Esophagus mucosa (tissue), 1 donor: Measurements from ENCODE around the gene ALS2. TPM values are rescaled to one million over a fixed set of nuclear protein-coding genes. Genes with fewer than 3 reads are reported as not detected.

Experiments used
- ATAC-seq: fragments of 200-7000 bp; cut with Tn5 transposase; one replicate; pipeline ENCODE4 v1.9.1; 2020
- total RNA-seq: library from RNA; stranded (reverse); gene quantifications from one replicate; pipeline ENCODE4 v1.2.4, GENCODE V29; 2023
- donor health status: DM: yes; HTN: yes; CAD: no.

ALS2 gene
- total RNA-seq, 1 donor from 2014 or later: 8.5 TPM

DNA sequence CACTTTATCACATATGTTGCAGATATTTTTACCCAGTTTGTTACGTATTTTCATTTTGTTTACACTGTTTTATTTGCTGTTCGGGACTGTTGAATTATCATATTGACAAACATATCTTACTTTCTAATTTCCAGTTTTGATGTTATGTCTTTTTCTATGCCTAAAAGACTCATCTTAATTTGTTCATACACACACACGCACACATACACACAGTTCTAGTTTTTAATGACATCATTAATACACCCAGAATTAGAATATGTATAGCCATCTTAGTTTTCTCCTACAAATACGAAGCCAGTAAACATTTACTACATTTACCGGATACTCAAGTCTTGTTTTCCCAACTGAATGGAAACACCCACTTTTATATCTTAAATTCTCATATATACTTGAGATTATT, 29.2 kb downstream of the ALS2 start:
- ATAC-seq: no peak

DNA sequence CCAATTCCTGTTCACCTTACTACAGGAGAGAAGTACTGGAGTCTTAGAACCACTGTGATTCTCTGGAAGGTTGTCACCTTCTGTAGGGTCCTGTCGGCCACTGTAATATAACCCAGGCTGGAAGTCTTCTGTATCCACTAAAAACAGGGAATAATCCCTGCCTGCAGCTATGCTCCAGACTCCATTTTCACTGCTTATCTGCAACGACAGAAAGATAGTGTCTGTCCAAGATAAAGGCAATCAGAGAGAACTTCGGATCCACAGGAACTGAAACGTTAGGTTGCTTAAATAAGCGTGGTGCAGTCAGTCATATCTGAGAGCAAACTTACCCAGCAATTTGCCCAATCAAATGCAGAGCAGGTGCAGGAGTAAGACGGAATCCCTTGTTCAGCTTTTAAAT, 34.2 kb downstream of the ALS2 start:
- no peak for ATAC-seq

DNA sequence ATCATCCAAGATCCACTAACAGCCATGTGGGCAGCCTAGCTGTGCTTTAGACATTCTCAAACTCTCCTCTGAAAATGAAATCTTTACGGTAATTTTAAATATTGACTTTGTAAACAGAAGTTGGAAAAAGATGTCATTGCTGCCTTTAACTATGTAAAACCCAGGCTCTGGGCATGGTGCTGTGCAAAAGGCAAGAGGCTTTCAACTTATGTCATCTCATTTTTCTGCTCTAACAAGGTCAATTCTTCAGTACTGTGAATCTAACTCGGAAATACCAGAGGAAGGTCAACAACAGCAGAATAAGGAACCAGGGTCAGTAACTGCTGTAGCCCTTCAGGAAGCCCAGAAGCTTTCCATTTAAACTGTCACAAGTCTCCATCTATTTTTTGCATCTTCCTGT, 45.2 kb downstream of the ALS2 start:
- ATAC-seq: no peak

DNA sequence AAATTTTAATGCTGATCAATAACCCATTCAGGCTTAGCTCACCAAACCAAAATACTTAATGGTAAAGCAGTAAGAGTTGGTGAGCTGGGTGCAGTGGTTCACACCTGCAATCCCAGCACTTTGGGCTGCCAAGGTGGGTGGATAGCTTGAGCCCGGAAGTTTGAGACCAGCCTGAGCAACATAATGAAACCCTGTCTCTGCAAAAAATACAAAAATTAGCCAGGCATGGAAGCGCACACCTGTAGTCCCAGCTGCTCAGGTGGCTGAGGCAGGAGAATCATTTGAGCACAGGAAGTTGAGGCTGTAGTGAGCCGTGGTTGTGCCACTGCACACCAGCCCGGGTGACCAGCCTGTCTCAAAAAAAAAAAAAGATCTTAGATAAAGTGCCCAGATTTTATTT, 46.6 kb downstream of the ALS2 start:
- ATAC-seq: no peak

DNA sequence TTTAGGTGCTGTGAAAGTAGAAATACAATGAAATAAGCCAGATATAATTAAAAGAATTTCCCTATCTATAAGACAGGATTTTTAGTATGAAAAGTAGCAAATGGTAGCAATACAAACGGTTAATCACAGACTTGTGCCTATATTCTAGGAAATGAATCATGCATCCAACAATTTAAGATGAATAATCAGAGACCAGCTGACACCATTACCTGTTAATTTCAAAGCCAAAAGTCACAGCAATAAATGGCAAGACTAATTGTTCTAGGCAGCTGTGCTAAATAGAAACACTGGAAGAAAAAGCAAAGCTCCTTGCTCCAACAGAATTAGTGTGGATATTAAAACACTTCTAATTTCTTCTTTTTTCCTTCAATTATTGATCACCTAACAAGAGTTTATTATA, 47.2 kb downstream of the ALS2 start:
- no peak for ATAC-seq

DNA sequence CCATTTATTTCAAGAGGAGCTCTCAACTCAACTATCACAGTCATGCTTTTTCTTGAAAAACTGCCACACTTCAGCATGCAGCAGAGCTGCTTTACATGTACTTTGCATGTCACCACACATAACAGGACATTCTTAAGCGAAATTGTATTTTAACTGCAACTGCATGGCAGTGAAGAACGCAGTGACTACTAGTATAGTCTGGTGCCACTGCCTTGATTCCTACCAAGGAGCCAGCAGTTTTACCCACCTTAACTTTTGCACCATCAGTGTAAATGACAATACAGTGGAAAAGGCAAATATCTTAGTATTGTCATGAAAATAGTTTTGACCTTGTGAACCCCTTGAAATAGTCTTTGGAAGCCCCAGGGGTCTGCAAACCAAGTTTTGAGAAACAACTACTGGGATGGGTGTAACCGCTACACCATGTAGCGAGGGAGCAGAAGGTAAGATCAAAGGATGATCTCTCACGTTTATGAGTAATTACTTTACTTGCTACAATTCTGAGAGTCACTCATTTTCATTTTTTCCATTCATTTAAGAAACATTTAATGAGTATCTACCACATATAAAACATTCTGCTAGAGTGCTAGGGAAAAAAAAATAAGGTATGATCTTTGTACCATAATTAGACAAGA, 50.0 kb downstream of the ALS2 start:
- no peak for ATAC-seq

DNA sequence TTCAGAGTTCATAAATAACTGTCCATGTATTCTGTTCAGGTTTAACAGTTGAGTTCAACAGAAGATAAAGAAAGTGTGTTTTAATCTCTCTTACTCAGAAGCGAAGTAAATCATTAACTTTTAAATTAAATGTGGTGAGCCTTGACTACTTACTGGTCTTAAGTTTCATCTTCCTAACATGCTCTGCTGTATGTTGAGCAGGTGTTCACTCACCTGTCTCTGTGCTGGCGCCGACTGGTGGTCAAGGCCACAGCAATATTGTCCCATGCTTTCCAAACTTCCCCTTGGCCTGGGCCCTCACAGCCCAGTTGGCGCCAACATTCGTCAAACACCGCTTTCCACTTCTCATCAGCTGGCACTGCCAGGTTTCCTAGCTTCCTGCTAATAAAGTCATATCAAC, 65.3 kb downstream of the ALS2 start:
- ATAC-seq: no peak

DNA sequence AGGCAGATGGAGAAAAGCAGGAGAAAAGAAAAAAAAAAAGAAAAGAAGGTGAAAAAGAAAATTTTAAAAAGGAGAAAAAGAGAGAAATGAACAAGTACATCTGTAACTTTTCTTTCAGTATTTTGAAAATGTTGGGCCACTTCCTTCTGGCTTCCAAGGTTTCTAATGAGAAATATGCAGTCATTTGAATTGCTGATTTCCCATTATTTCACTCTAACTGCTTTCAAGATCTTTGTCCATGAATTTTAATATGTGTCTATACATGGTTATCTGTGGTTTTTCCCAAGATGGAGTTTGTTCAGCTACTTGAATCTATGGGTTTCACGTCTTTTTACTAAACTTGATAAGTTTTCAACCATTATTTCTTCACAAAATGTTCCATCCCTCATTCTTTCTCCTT, 68.0 kb downstream of the ALS2 start:
- no peak for ATAC-seq

DNA sequence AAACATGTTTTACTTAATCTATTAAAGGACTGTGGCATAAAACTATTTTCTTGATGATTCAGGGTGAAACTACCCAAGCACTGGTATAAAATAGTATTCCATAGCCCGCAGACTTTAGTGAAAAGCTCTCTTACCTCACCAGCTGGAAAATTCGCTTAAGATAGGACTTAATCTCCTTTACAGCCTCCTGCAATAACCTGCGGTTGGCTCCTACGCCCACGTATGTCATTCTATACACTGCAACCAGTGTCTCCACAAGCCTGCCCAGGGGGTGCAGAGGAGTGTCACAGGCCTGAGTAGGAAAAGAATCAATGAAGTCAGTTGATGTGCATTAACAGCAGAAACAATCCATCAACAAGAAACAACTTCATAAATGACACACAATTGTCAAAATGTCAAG, 71.0 kb downstream of the ALS2 start:
- ATAC-seq: no peak

DNA sequence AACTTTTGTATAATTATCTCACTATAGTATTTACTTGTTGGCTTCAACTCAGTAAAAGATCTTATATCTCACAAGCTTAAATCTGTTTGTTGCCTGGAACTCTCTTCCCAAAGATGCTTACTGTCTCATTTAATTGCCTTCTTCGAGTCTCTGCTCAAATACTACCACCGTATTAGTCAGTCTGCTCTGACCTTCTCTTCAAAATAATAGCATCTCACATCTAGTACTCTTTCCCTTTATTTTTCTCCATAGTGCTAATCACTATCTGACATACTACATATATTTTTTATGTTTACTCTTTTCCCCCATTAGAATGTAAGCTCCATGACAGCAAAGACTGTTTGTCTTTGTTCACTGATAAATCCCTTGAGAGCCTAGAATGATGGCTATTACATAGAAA, 71.7 kb downstream of the ALS2 start:
- no peak for ATAC-seq

DNA sequence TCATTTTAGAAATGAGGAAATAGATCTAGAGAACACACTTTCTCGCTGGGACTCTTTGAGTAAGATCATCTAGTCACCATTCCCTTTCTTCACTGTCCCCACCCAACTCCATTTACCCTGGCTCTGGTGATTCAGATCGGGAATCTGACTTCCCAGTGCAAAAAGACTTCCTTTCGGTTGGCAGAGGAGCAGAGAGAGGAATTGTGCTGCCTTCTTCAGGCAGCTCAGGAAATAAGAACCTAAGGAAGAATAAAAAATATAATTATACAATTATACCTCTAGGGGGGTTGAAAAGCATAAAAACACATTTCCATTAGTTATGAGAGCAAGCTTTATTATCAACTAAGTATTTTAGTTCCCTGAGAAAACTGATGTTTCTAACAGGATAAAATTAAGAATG, 73.0 kb downstream of the ALS2 start:
- no peak for ATAC-seq

DNA sequence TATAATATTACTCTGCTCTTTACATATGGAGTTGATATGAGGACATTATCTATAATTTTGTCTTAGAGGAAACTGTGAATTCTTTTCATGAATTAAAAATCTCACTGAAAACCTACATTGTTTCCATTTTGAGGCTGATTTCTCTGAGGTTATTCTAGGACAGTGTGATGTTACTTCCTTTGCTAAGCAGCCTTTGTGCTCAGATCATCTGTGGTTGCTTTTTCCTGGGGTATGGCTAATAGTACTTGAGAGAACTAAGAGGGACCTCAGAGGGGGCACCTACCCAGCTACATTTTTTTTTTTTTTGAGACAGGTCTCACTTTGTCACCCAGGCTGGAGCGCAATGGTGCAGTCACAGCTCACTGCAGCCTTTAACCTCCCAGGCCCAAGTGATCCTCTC, 73.6 kb downstream of the ALS2 start:
- no peak for ATAC-seq

DNA sequence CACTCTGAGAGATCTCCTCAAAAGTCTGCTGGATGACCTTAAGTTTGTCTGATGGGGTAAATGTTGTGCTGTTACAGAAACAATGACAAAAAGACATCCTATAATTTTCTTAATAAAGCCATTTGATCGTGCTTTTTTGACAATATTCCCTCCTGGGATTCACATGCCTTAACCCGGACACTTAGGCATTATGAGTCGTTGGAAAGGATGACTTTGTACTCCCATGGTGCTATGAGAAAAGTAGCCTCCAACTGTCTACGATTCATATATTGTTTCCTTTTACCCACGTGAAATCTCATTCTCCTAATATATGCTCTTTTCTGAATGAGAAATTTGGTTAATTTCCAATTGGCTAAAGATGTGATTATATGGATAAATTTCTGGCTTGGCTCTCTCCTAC, 76.2 kb downstream of the ALS2 start:
- ATAC-seq: no peak

DNA sequence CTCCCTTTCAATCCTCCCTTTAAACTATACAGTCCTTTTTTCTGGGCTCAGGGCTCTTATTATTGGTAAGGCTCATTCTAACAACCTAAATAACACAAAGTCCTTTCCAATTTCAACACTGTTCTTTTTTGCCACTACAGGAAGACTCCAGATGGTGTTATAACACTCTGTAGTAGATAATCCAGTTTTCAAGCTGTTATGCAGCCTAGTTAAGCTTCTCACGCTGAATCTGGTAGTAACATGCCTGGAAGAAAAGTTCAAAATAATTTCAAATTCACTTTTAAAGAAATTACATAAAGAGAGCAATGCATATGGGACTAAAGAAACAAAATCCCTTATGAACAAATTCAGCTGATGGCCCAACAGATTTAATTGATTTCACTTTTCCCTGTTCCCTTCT, 79.1 kb downstream of the ALS2 start:
- no peak for ATAC-seq

DNA sequence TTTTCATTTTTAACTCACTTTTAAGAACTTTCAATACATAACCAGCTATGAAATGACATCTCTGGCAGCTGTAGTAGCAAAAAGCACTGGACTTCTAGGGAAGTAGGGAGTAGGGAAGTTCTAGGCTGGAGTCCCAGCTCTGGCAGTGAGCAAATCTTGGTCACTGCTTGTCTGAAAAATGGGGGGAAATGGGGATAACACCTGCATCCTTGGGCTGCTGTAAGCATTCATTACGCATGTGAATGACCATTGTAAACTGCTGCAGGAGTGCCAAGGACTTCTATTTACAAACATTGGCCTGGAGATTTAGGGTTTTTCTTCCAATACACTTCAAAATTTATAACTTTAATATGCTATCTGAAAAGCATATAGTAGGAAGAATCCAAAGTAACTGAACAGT, 81.3 kb downstream of the ALS2 start:
- ATAC-seq: no peak

DNA sequence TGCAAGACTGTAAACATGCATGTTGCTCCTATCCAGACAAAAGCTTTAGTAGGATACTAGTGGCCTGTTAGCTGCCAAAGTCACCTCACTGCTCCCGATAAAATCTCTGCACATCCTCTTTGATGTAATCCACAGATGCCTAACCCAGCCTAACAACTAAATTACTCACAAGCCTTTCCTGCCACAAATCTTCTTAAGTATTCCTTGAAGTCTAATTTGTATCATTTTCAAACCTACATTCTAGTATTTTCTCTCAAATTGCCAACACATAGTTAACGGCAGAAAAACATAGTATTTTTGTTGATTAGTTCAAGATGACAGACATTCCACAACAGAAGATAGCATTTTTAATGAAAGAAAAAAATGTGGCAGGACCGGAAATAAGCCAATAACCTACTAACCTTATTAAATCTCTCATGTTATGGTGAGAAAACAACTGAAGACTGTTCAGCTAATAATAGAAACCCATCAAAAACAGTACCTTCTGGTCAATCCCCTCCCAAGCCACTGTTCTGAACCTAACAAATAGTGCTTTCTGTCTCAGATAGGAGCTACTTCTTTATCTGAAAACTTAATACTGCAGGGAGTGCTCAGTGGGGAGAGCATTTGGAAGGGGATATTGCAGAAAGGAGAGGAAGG, 82.0 kb downstream of the ALS2 start, which contains the start of gene MPP4:
TSS of gene MPP4 (minus strand) at position 57 of the 639 bp plus-strand sequence. CDS start 4,690 bp downstream, outside the sequence.
- no peak for ATAC-seq

DNA sequence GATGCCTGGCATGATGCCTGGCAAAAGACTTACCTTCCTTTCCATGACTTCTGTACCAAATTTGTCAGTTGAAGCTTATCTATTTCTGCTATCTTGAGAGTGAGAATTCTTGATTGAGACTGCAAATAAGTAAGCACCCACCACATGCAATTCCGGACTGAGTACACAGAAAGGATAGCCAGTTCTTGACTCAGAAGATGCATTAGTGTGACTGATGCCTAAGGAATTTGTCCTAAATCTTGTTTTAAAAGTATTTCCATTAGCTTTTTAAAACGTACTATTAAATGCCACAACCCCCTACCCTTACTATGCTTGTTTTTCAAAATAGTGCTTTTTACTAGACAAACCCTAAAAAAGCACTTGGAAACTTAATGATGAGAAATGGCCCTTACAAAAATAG, 82.8 kb downstream of the ALS2 start:
- ATAC-seq: no peak

DNA sequence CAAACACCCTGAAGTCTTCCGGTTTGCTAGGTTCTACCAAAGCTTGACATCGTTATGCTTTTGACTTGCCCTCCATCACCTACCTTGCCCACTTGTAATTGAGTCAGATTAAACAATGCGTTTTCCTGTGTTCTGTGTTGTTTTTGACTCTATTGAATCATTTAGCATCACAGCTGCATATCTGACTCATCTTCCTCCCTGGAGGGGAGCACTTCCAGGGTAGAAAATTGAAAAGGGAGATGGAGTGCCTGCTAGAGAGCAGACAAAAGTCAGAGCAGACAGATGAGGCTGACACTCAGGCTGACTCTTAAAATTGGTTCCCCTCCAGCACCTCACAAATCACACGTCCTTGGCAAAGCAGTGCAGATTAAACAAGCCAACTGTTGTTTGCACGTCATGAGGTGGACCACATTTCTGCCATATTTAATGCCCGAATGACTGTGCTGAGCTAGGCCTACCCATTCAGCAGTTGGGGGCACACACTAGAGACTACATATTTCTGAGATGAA, 84.5 kb downstream of the ALS2 start:
- ATAC-seq: no peak

DNA sequence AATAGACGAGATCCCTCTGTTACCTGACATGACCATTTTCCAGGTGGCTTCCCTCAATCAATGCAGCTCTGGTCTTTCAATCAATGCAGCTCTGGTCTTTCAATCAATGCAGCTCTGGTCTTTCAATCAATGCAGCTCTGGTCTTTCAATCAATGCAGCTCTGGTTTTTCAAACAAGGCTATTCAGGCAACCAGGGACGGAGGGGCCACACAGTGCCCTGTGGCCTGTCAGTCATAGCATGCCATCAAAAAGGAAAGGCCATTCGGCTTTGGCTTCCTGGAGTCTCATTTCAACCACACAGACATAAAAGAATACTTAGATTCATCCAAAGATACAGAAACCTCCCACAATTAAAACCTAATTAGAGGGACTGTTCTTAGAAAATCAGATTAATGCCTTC, 95.6 kb downstream of the ALS2 start:
- ATAC-seq: no peak

DNA sequence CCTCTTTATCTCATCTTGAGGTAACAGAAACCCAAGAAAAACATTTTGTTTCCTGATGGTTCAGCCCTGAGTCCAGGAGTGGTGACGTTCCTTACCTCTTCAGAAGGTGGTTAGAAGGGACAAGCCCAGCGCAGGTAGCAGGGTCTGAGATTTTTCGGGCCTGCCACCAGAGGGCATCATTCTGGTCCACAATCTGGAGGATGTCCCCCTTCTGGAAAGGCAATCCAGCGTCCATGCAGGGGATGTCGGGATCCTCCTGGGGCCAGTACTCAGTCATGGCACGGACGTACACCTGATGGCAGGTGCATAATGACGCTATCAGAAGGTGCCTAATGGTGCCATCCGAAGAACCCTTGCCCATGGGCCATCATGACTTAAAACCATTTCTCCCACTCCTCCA, 100.0 kb downstream of the ALS2 start:
- no peak for ATAC-seq

DNA sequence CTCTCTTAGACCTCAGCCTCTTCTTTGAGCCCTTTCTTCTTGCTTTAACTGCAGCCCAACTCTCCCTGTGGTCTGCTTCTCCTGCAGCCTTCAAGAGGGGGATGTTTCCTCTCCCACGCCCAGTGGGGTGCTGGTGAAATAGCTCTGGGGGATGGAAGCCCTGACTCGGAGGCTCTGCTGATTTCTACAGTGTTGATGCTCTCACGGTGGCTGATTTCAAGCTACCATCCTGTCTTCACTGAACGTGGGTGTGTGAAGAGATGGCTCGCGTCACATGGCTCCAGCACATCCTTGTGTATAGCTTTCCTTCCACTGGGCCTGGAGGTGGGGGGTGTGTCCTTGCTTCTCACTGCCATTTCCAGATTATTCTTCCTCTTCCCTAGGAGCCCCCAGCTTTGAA, 102.3 kb downstream of the ALS2 start:
- no peak for ATAC-seq

DNA sequence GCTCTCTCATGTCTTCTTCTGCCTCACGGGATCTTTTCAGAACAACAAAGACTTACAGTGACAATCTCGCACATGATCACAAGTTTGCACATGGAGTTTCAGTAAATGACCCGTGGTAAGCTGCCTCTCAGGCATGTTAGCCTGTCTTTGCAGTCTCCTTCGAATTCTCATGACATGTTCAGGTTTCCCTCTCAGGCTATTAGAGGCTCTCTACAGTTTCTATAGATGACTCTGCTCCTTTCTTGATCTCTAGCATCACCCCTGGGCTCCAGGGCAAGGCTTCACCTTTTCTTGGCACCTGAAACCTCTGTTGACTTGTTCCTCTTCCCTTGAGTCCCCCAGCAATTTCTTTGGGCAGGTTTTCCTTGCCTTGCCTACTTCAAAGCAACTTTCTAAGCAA, 105.3 kb downstream of the ALS2 start:
- ATAC-seq: no peak

DNA sequence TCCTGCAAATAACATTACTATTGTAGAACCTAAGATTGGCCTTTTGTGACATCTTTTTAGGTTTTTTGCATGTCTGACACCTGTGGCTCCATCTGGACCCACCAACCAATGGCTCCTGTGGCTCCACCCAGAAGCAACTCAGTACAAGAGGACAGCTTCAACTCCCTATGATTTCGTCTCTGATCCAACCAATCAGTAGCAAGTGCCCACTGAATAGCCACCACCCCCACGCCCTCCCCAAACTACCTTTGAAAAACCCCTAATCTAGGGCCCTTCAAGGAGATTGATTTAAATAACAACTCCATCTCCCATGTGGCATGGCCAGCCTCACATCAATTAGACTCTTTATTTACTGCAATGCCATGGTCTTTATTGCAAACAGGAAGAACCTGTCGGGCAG, 105.9 kb downstream of the ALS2 start:
- ATAC-seq: no peak

DNA sequence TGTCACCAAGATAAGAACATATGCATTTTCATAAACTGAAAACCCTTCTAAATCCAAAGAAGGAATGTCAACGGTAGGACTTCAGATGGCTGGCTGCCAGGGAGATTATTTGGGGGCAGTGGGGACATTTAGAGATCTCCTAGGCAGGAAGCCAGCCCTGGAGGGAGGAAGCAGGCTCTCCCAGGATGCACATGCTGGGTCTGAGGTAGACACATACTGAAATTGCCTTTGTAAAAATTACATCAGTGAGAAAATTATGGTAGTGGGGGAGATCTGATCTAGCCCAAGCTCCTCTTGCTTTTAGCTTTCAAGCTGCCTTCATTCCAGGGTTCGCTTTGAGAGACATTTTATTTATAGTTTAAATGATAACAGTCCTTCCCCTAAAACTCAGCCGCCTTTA, 106.4 kb downstream of the ALS2 start:
- ATAC-seq: no peak

DNA sequence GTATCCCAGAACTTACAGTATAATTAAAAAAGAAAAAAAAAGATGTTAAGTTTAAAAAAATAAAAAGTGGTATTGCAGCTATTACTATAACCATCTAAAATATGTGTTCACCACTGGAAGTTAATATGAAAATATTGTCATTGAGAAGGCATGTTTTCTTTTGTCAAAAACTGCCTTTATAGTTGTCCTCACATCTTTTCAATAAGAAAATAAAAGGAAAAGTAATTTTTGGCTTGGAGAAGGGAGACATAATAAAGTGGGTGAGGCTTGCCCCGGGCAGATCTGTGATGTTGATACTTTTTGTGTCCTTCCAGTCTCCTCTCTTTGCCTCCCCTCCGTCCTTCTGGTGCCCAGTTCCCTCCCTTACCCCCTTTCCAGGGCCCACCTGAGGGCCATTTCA, 107.2 kb downstream of the ALS2 start:
- no peak for ATAC-seq
